Measurements from ENCODE around the gene SLC5A5. TPM values are rescaled to one million over a fixed set of nuclear protein-coding genes. Genes with fewer than 3 reads are reported as not detected.
A peak's percentile ranks its signal among the peaks of the same experiment; 100 is the strongest.

Gene SLC5A5
- total RNA-seq, 1 experiment from 2014 or later, result not detected

DNA sequence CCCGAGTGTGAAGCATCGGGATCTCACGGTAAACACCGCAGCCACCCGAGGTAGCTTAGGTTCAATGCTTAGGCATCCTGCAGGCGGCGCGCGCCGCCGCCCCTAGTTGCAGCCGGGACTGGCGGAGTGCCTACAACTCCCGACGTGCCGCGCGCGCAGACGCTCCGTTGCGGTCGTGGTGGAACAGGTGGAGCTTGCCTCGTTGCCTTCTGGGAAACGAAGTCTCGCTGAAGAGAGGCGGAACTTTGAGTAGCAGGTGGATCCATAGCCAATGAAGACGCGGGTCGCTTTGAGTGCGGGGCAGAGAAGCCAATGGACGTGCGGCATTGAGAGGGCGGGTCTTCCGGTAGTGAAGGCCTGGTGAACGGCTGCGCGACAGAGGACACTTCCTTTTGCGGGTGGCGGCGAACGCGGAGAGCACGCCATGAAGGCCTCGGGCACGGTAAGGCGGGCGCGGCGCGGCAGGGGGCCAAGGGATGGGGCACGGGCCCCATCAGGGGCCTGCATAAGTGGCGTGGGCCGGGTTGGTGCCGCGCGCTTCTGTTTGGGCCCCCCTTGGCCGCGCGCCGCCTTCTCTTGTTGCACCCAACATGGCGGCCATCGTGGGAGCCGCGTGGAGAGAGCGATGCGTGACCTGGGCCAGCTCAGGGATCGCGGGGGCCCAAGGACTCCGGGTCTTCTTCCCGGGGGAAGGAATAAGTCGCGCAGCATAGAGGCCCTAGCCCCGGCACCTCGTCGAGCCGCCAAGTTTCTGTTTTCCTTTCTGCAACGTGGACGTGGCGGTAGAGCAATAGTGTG, 12.0 kb upstream of the SLC5A5 start, which contains the start of gene RPL18A:
TSS of gene RPL18A (plus strand) at position 378 of the 798 bp plus-strand sequence. CDS start at position 425, 47 bp downstream.
- peak within 1 kb of the TSS; percentile 98 for H3K4me3 Mint-ChIP-seq (ENCODE audit: unreplicated experiment)
- intact Hi-C loops (cut with micrococcal nuclease), result loop anchor here (1.0 to 10.0 kb wide), 6 partner anchors 73 to 465 kb away; partner anchors contain the start of genes CCDC194 and NXNL1
- peak within 1 kb of the TSS; percentile 99 for H3K27ac Mint-ChIP-seq (ENCODE audit: low read depth, unreplicated experiment)
- ChIA-PET CTCF (interaction anchor here (0.5 to 5.0 kb wide), 18 partner anchors 9 to 305 kb away, joined by 3 to 58 read pairs (median 4); partner anchors contain the start of genes CCDC124 and SLC5A5), POLR2A (interaction anchor here (0.6 to 4.2 kb wide), 47 partner anchors 9 to 729 kb away, joined by 3 to 223 read pairs (median 4); partner anchors contain the start of genes CCDC124, DDA1, MPV17L2 and PGLS)
- peak; percentile 100 for DNase-seq (ENCODE audit: unreplicated experiment)
- H3K4me1 Mint-ChIP-seq (ENCODE audit: insufficient read depth, unreplicated experiment), result peaks cover 18% of the 10 kb centered on the region
- TF ChIP-seq, protein P1, sequence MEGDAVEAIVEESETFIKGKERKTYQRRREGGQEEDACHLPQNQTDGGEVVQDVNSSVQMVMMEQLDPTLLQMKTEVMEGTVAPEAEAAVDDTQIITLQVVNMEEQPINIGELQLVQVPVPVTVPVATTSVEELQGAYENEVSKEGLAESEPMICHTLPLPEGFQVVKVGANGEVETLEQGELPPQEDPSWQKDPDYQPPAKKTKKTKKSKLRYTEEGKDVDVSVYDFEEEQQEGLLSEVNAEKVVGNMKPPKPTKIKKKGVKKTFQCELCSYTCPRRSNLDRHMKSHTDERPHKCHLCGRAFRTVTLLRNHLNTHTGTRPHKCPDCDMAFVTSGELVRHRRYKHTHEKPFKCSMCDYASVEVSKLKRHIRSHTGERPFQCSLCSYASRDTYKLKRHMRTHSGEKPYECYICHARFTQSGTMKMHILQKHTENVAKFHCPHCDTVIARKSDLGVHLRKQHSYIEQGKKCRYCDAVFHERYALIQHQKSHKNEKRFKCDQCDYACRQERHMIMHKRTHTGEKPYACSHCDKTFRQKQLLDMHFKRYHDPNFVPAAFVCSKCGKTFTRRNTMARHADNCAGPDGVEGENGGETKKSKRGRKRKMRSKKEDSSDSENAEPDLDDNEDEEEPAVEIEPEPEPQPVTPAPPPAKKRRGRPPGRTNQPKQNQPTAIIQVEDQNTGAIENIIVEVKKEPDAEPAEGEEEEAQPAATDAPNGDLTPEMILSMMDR (IDR thresholded peaks at IDR 0.05; ENCODE audit: unreplicated experiment), result peak; percentile 69
- BruUV-seq (replicated peaks), result no TSS peak
- H3K27me3 Mint-ChIP-seq (ENCODE audit: insufficient read depth, unreplicated experiment), result no peaks in the 10 kb centered on the region
- H3K36me3 Mint-ChIP-seq (ENCODE audit: insufficient read depth, unreplicated experiment), result peaks cover 54% of the 10 kb centered on the region
- no peaks in the 10 kb centered on the region for H3K9me3 Mint-ChIP-seq (ENCODE audit: unreplicated experiment)

DNA sequence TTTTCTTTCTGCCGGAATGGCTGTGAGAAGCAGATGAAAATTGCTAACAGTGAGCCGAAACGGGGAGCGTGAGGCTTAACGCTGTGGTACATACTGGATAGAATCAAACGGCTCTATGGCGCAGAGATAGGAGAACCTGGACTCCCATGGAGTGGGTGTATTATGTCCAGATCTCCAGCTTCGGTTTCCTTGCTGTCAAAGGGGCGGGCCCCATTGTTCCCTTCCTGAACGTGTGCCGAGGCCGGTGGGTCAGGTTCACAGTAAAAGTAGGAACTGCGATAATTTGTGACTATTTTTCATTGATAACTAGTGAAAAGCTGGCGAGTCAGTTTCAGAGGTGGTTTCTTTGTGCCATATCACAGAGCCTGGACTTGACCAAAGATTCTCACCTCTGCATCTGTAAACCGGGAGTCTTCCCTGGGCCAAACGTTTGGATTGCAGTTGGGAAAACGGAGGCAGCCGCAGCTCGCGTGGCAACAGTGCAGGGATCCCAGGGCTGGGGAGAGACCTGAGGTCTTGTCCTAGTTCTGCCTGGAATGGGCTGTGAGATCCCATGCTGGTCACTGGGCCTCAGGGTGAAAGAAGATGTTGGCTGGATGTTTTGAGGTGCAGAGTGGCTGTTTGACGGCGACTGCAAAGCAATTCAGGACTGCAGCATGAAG, 11.3 kb upstream of the SLC5A5 start:
- H3K36me3 Mint-ChIP-seq (ENCODE audit: insufficient read depth, unreplicated experiment), result peaks cover 61% of the 10 kb centered on the region
- BruUV-seq (replicated peaks), result TSS peak; percentile 65
- DNase-seq (ENCODE audit: unreplicated experiment), result peak; percentile 13

DNA sequence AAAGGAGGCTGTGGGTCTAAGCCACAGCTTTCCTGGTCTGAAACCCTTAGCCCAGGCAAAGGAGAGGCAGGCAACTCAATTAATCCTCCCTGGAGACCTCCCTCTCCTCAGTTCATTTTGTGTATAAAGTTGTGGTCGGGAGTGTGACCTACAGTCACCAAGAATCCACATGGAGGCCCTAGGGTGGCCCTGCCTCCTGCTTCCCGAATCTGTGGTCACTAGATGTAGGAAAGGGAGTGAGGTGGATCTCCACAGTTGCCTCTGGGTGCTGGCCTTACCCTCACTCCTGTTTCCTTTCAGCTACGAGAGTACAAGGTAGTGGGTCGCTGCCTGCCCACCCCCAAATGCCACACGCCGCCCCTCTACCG, 10.8 kb upstream of the SLC5A5 start:
- no peaks in the 10 kb centered on the region for H3K9me3 Mint-ChIP-seq (ENCODE audit: unreplicated experiment)
- H3K36me3 Mint-ChIP-seq (ENCODE audit: insufficient read depth, unreplicated experiment), result peaks cover 66% of the 10 kb centered on the region
- H3K27ac Mint-ChIP-seq (ENCODE audit: low read depth, unreplicated experiment), result peak overlapping the region; percentile 99
- POLR2A ChIA-PET, result interaction anchor here (0.7 to 4.2 kb wide), 16 partner anchors 9 to 636 kb away, joined by 3 to 223 read pairs (median 4); partner anchors contain the start of genes CCDC124, DDA1 and SLC5A5
- peak overlapping the region; percentile 98 for H3K4me3 Mint-ChIP-seq (ENCODE audit: unreplicated experiment)
- CTCF ChIA-PET, result interaction anchor here (0.9 to 5.0 kb wide), 5 partner anchors 9 to 139 kb away, joined by 3 to 58 read pairs (median 6); partner anchors contain the start of genes CCDC124 and SLC5A5
- peak; percentile 12 for DNase-seq (ENCODE audit: unreplicated experiment)
- H3K27me3 Mint-ChIP-seq (ENCODE audit: insufficient read depth, unreplicated experiment), result no peaks in the 10 kb centered on the region
- peaks cover 27% of the 10 kb centered on the region for H3K4me1 Mint-ChIP-seq (ENCODE audit: insufficient read depth, unreplicated experiment)
- BruUV-seq (replicated peaks), result no TSS peak
- intact Hi-C loops (cut with micrococcal nuclease), result no loop called here
- TF ChIP-seq, protein P1 (IDR thresholded peaks at IDR 0.05; ENCODE audit: unreplicated experiment), result no peak

More for the DNA sequence above, 11.3 kb upstream of the SLC5A5 start:
- Mint-ChIP-seq H3K4me3 (ENCODE audit: unreplicated experiment) (peak overlapping the region; percentile 98), H3K9me3 (ENCODE audit: unreplicated experiment) (no peaks in the 10 kb centered on the region), H3K4me1 (ENCODE audit: insufficient read depth, unreplicated experiment) (peaks cover 22% of the 10 kb centered on the region), H3K27ac (ENCODE audit: low read depth, unreplicated experiment) (peak overlapping the region; percentile 99), H3K27me3 (ENCODE audit: insufficient read depth, unreplicated experiment) (no peaks in the 10 kb centered on the region)
- TF ChIP-seq, protein P1 (IDR thresholded peaks at IDR 0.05; ENCODE audit: unreplicated experiment), result no peak
- ChIA-PET POLR2A (interaction anchor here (0.7 to 4.2 kb wide), 22 partner anchors 9 to 637 kb away, joined by 3 to 223 read pairs (median 4); partner anchors contain the start of genes CCDC124, DDA1, MPV17L2 and SLC5A5), CTCF (interaction anchor here (0.7 to 5.0 kb wide), 8 partner anchors 9 to 618 kb away, joined by 3 to 58 read pairs (median 6); partner anchors contain the start of genes CCDC124 and SLC5A5)
- intact Hi-C loops (cut with micrococcal nuclease), result no loop called here

Data from MCF 10A (cell line).